OCI-LY1 (cell line): ENCODE results near the gene TSC22D2.

Experiments used
- H2AFZ ChIP-seq: fragments of 200-600 bp; sonication (generic), shearing (Covaris generic); 2 replicates; pipeline ENCODE4 v1.6.0; 2014; ENCODE audit warnings: antibody characterized with exemption, mild to moderate bottlenecking, low read length
- H3F3A ChIP-seq: fragments of 200-600 bp; sonication (generic), shearing (Covaris generic); 2 replicates; pipeline ENCODE4 v1.6.0; 2014; ENCODE audit warnings: mild to moderate bottlenecking, antibody characterized with exemption, low read length, moderate library complexity; ENCODE audit not compliant: insufficient read depth
- H3K27ac ChIP-seq: fragments of 200-600 bp; sonication (generic); 2 replicates; pipeline ENCODE4 v1.5.1; 2014; ENCODE audit warnings: low read length, mixed run types, mild to moderate bottlenecking, low read depth; ENCODE audit not compliant: poor library complexity, severe bottlenecking
- H3K27me3 ChIP-seq: fragments of 200-600 bp; sonication (generic); 2 replicates; pipeline ENCODE4 v1.6.0; 2014; ENCODE audit warnings: antibody characterized with exemption, mild to moderate bottlenecking, low read length, moderate library complexity; ENCODE audit not compliant: insufficient read depth
- H3K36me3 ChIP-seq: fragments of 200-600 bp; sonication (generic); 2 replicates; pipeline ENCODE4 v1.6.1; 2014; ENCODE audit warnings: mild to moderate bottlenecking, antibody characterized with exemption, low read length, moderate library complexity, mixed read lengths; ENCODE audit not compliant: insufficient read depth
- H3K4me1 ChIP-seq: fragments of 200-600 bp; sonication (generic); 2 replicates; pipeline ENCODE4 v1.5.1; 2014; ENCODE audit warnings: mild to moderate bottlenecking, low read length, moderate library complexity; ENCODE audit not compliant: insufficient read depth, severe bottlenecking
- H3K4me2 ChIP-seq: fragments of 200-600 bp; sonication (generic), shearing (Covaris generic); 2 replicates; pipeline ENCODE4 v1.6.1; 2014; ENCODE audit warnings: low read length
- H3K4me3 ChIP-seq: fragments of 200-600 bp; sonication (generic); 2 replicates; pipeline ENCODE4 v1.5.1; 2014; ENCODE audit warnings: low read length, low read depth, mild to moderate bottlenecking, mixed read lengths; ENCODE audit not compliant: poor library complexity, severe bottlenecking
- H3K79me2 ChIP-seq: fragments of 200-600 bp; shearing (Covaris generic); 2 replicates; pipeline ENCODE4 v1.6.1; 2016; ENCODE audit warnings: mixed run types, low read length, mixed read lengths; ENCODE audit not compliant: insufficient read depth
- H3K9ac ChIP-seq: fragments of 200-600 bp; sonication (generic), shearing (Covaris generic); 2 replicates; pipeline ENCODE4 v1.6.1; 2014; ENCODE audit warnings: mild to moderate bottlenecking, low read length, mixed read lengths
- H3K9me2 ChIP-seq: fragments of 200-600 bp; sonication (generic), shearing (Covaris generic); 2 replicates; pipeline ENCODE4 v1.6.1; 2014; ENCODE audit warnings: low read depth, mild to moderate bottlenecking, low read length, mixed read lengths
- H3K9me3 ChIP-seq: fragments of 200-600 bp; shearing (Covaris generic); 2 replicates; pipeline ENCODE4 v1.6.1; 2014; ENCODE audit warnings: low read length, mixed read lengths
- H4K20me1 ChIP-seq: fragments of 200-600 bp; sonication (generic), shearing (Covaris generic); 2 replicates; pipeline ENCODE4 v1.6.0; 2016; ENCODE audit warnings: mild to moderate bottlenecking, low read length; ENCODE audit not compliant: insufficient read depth
- EZH2 ChIP-seq: fragments of 200-600 bp; sonication (generic), shearing (Covaris generic); IDR thresholded peaks from 2 replicates; pipeline ENCODE4 v1.8.0; 2017; ENCODE audit warnings: borderline replicate concordance, mixed run types, mild to moderate bottlenecking, antibody characterized with exemption, low read length, moderate library complexity, mixed read lengths
- TF ChIP-seq, protein P1 (sequence below): fragments of 200-600 bp; sonication (generic), shearing (Covaris generic); IDR thresholded peaks from 2 replicates; pipeline ENCODE4 v1.5.1; 2017; ENCODE audit warnings: mild to moderate bottlenecking, antibody characterized with exemption, low read length, moderate library complexity, mixed read lengths

Gene TSC22D2

DNA sequence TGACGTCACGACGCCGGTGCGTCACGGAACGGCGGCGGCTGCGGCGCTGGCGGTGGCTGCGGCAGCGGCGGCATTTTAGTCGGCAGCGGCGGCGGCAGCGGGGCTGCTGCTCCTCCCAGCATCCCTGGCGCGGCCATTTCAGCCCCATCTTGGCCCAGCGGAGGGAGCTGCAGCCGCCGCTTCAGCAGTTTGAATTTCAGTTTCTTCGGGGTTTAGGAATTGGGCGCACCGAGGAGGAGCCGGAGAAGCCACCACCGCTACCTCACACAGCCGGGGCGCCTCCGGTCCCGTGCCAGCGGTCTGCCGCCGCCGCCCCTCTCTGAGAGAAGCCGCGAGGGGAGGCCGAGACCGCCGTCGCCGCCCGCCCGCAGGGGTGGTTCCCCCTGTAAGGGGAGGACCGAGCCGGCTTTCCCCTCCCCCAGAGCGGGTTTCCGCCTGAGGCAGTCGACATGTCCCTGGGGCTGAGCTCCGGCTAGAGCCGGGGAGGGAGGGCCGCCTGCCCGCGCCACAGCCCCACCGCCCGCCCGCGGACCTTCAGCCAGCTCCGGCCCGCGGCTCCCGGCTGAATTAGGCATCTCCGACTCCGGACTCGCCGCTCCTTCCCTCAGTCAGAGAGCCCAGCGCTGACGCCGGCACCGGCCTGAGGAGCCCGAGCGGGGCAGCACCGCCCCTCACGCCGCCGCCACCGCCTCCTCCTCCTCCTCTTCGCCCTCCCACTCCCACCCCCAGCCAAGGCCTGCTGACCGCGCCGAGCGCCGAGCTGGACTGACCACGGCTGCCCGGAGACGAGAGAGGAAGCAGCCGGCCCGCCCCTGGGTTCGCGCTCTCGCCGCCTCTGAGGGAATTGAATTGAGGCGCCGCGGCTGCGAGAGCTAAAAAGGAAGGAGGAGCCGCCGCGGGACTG, at the start of gene TSC22D2:
TSC22D2 (plus strand) TSS at position 78 of the 904 bp plus-strand sequence. CDS start 1,053 bp downstream, outside the sequence.
- TF ChIP-seq EZH2: no peak
- TF ChIP-seq, protein P1, sequence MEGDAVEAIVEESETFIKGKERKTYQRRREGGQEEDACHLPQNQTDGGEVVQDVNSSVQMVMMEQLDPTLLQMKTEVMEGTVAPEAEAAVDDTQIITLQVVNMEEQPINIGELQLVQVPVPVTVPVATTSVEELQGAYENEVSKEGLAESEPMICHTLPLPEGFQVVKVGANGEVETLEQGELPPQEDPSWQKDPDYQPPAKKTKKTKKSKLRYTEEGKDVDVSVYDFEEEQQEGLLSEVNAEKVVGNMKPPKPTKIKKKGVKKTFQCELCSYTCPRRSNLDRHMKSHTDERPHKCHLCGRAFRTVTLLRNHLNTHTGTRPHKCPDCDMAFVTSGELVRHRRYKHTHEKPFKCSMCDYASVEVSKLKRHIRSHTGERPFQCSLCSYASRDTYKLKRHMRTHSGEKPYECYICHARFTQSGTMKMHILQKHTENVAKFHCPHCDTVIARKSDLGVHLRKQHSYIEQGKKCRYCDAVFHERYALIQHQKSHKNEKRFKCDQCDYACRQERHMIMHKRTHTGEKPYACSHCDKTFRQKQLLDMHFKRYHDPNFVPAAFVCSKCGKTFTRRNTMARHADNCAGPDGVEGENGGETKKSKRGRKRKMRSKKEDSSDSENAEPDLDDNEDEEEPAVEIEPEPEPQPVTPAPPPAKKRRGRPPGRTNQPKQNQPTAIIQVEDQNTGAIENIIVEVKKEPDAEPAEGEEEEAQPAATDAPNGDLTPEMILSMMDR: peak; percentile 28; the same call in 1 of the 2 replicates
- H3K36me3 ChIP-seq: peaks cover 19% of the 10 kb centered on the region; the same call in 1 of the 2 replicates
- peaks cover 35% of the 10 kb centered on the region for H3K4me1 ChIP-seq
- H2AFZ ChIP-seq: peak within 1 kb of the TSS; percentile 96
- H3K9me2 ChIP-seq: no peaks in the 10 kb centered on the region
- peaks cover 3% of the 10 kb centered on the region; the same call in 1 of the 2 replicates for H3F3A ChIP-seq
- peak within 1 kb of the TSS; percentile 87 for H3K27ac ChIP-seq
- peak within 1 kb of the TSS; percentile 77 for H3K9ac ChIP-seq
- H4K20me1 ChIP-seq: peaks cover 9% of the 10 kb centered on the region; the same call in 1 of the 2 replicates
- peak within 1 kb of the TSS; percentile 94 for H3K4me3 ChIP-seq
- H3K4me2 ChIP-seq: peak within 1 kb of the TSS; percentile 87
- H3K27me3 ChIP-seq: no peaks in the 10 kb centered on the region
- H3K79me2 ChIP-seq: peaks cover 41% of the 10 kb centered on the region
- no peaks in the 10 kb centered on the region for H3K9me3 ChIP-seq

DNA sequence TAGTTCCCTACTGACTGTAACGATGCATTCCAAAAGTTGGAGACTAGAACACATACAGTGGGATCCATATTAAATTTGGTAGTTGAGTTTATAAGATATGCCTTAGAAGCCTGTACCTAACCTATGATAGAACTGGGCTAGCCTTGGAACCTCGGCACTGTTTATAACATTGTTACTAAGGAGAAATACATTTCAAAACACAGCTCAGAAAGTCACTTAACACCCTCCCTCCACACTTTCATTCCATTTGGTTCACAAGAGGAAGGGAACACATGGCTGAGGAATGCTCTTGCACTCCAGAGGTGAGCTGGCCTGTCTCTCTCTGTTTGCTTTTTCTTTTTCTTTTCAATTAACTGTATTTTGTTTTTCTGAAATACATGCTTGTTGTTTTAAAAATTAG, 48.7 kb upstream of the TSC22D2 start:
- H3K4me3 ChIP-seq: no peak overlapping the region
- H3K4me1 ChIP-seq: no peaks in the 10 kb centered on the region
- no peak overlapping the region for H3K27ac ChIP-seq
- no peaks in the 10 kb centered on the region for H3K9me2 ChIP-seq
- H3K9ac ChIP-seq: no peak overlapping the region
- TF ChIP-seq, protein P1: no peak
- no peak for TF ChIP-seq EZH2
- no peaks in the 10 kb centered on the region for H3F3A ChIP-seq
- no peaks in the 10 kb centered on the region for H3K9me3 ChIP-seq
- H2AFZ ChIP-seq: no peak overlapping the region
- no peaks in the 10 kb centered on the region for H3K27me3 ChIP-seq
- no peaks in the 10 kb centered on the region for H3K36me3 ChIP-seq
- H4K20me1 ChIP-seq: no peaks in the 10 kb centered on the region
- no peak overlapping the region for H3K4me2 ChIP-seq
- H3K79me2 ChIP-seq: no peaks in the 10 kb centered on the region

DNA sequence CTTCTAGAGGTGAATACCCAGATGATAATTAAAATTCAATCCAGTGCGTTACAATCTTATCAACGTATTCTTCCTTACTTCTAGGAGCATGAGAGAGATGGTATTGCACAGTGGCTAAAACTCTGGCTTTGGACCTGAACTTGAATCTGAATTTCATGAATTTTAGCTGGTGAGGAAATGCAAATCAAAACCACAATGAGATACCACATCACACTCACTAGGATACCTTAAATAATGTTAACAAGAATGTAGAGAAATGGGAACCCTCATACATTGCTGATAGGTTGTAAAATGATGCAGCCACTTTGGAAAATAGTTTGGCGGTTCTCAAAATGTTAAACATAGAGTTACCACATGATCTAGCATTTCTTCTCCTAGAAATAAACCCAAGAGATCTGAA, 47.1 kb upstream of the TSC22D2 start:
- Histone ChIP-seq H3K4me3 (no peak overlapping the region), H3K4me2 (no peak overlapping the region), H3K9me2 (no peaks in the 10 kb centered on the region), H3K9ac (no peak overlapping the region), H3K36me3 (no peaks in the 10 kb centered on the region), H3K4me1 (no peaks in the 10 kb centered on the region), H4K20me1 (no peaks in the 10 kb centered on the region), H3K9me3 (no peaks in the 10 kb centered on the region), H3K27me3 (no peaks in the 10 kb centered on the region), H3F3A (no peaks in the 10 kb centered on the region), H2AFZ (no peak overlapping the region), H3K79me2 (no peaks in the 10 kb centered on the region), H3K27ac (no peak overlapping the region)
- TF ChIP-seq EZH2: no peak
- TF ChIP-seq, protein P1: no peak
